ENCODE measurements around the gene PER3.

DNA sequence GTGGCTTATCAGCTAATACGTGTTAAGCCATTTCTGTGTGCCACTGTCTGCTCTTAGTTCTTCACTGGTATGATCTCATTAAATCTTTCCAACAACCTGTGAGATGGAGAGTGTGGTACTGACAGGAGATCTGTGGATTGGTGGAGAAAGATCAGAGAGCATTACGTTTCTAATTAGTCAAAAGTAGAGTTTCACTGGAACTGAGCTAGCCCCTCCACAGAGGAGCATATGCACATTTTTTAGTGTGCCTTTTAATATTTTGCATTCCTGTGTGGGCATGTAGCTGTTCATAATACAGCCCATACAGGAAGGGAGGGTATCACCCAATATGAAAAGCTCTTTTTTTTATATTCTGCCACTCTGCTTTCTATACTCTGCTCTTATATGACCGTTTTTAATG, 37.2 kb downstream of the PER3 start:
- TF ChIP-seq POLR2A (IDR thresholded peaks at IDR 0.05) (no peak), POLR2AphosphoS5 (IDR thresholded peaks at IDR 0.05) (no peak), CTCF (IDR thresholded peaks at IDR 0.05) (no peak)
